ENCODE results near the gene MALL. TPM values are rescaled to one million over a fixed set of nuclear protein-coding genes. Genes with fewer than 3 reads are reported as not detected.

The MALL gene
- total and polyA plus RNA-seq, 10 of the 15 experiments (the other 5 are each of a cell fraction or from before 2014, with no cell fraction given), result 0.26 TPM; not detected in 9

- ChIA-PET SMC1A (ENCODE audit: uncharacterized antibody, unreplicated experiment) (no interaction called here), POLR2A (no interaction called here), CTCF (no interaction called here), RAD21 (ENCODE audit: unreplicated experiment) (no interaction called here)
- no peaks in the 10 kb centered on the region for H3K9me3 ChIP-seq (replicated peaks; ENCODE audit: control insufficient read depth, insufficient read depth, low read length)
- no peaks in the 10 kb centered on the region for H3K36me3 ChIP-seq (ENCODE audit: control insufficient read depth in 2 of 2, insufficient read depth in 2 of 2, low read length in 1 of 2)
- H3K27ac ChIP-seq (ENCODE audit: control insufficient read depth, insufficient read depth), result no peak overlapping the region
- no peak for FAIRE-seq
- no peak overlapping the region for H2AFZ ChIP-seq (ENCODE audit: control insufficient read depth, low read depth, low read length)
- TF ChIP-seq CHD4 (IDR thresholded peaks at IDR 0.05) (no peak), NFIC (IDR thresholded peaks at IDR 0.05; ENCODE audit: low read depth, low read length) (no peak)
- TF ChIP-seq, protein P1, sequence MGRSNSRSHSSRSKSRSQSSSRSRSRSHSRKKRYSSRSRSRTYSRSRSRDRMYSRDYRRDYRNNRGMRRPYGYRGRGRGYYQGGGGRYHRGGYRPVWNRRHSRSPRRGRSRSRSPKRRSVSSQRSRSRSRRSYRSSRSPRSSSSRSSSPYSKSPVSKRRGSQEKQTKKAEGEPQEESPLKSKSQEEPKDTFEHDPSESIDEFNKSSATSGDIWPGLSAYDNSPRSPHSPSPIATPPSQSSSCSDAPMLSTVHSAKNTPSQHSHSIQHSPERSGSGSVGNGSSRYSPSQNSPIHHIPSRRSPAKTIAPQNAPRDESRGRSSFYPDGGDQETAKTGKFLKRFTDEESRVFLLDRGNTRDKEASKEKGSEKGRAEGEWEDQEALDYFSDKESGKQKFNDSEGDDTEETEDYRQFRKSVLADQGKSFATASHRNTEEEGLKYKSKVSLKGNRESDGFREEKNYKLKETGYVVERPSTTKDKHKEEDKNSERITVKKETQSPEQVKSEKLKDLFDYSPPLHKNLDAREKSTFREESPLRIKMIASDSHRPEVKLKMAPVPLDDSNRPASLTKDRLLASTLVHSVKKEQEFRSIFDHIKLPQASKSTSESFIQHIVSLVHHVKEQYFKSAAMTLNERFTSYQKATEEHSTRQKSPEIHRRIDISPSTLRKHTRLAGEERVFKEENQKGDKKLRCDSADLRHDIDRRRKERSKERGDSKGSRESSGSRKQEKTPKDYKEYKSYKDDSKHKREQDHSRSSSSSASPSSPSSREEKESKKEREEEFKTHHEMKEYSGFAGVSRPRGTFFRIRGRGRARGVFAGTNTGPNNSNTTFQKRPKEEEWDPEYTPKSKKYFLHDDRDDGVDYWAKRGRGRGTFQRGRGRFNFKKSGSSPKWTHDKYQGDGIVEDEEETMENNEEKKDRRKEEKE (IDR thresholded peaks at IDR 0.05), result no peak
- no peaks in the 10 kb centered on the region; a peak in 1 of 4 replicates for H3K27me3 ChIP-seq (replicated peaks in 1 of 2; ENCODE audit: control insufficient read depth in 2 of 2, insufficient read depth in 2 of 2, low read length in 1 of 2)
- no peak for ATAC-seq
- BruUV-seq (replicated peaks), result no TSS peak
- WGBS (ENCODE audit: insufficient coverage, insufficient replicate concordance, low lambda C conversion rate, missing lambda C conversion rate), result 13% methylated on average over 2 of the region's 2 CpGs
- no peak for DNase-seq (ENCODE audit: low read depth, low spot score)
- no peaks in the 10 kb centered on the region for H4K20me1 ChIP-seq (ENCODE audit: control insufficient read depth, insufficient read depth)
- in situ Hi-C loops (cut with MboI) (no loop called here), intact Hi-C loops (cut with micrococcal nuclease; ENCODE audit: unreplicated experiment) (no loop called here)
- H3K4me1 ChIP-seq (ENCODE audit: control insufficient read depth, insufficient read depth, low read length), result no peaks in the 10 kb centered on the region
- no peaks in the 10 kb centered on the region for H3K79me2 ChIP-seq (ENCODE audit: control insufficient read depth, insufficient read depth, low read length)
- H3K4me3 ChIP-seq, result no peak overlapping the region
- H3K4me2 ChIP-seq (ENCODE audit: control insufficient read depth, insufficient read depth), result no peak overlapping the region
- H3K9ac ChIP-seq (ENCODE audit: control insufficient read depth, insufficient read depth, low read length), result no peak overlapping the region
Measured at GRCh38 chr2:110131166-110131565, 15.5 kb upstream of the MALL start.

- no peaks in the 10 kb centered on the region for H3K9me3 ChIP-seq (replicated peaks; ENCODE audit: control insufficient read depth, insufficient read depth, low read length)
- H3K4me2 ChIP-seq (ENCODE audit: control insufficient read depth, insufficient read depth), result no peak overlapping the region
- RAD21 ChIA-PET (ENCODE audit: unreplicated experiment), result no interaction called here
- no peaks in the 10 kb centered on the region for H3K36me3 ChIP-seq (ENCODE audit: control insufficient read depth in 2 of 2, insufficient read depth in 2 of 2, low read length in 1 of 2)
- in situ Hi-C loops (cut with MboI), result no loop called here
- TF ChIP-seq CHD1 (IDR thresholded peaks at IDR 0.05; ENCODE audit: low read depth, low read length), result no peak
- TF ChIP-seq, protein P2, sequence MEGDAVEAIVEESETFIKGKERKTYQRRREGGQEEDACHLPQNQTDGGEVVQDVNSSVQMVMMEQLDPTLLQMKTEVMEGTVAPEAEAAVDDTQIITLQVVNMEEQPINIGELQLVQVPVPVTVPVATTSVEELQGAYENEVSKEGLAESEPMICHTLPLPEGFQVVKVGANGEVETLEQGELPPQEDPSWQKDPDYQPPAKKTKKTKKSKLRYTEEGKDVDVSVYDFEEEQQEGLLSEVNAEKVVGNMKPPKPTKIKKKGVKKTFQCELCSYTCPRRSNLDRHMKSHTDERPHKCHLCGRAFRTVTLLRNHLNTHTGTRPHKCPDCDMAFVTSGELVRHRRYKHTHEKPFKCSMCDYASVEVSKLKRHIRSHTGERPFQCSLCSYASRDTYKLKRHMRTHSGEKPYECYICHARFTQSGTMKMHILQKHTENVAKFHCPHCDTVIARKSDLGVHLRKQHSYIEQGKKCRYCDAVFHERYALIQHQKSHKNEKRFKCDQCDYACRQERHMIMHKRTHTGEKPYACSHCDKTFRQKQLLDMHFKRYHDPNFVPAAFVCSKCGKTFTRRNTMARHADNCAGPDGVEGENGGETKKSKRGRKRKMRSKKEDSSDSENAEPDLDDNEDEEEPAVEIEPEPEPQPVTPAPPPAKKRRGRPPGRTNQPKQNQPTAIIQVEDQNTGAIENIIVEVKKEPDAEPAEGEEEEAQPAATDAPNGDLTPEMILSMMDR (IDR thresholded peaks at IDR 0.05 in 2 of 3, conservative IDR thresholded peaks at IDR 0.05 in 1 of 3; ENCODE audit: control insufficient read depth in 2 of 3, extremely low read depth in 1 of 3, insufficient read depth in 1 of 3, low read depth in 3 of 3, low read length in 3 of 3), result no peak
- TF ChIP-seq LARP7 (IDR thresholded peaks at IDR 0.05), result no peak
- no peak for DNase-seq (ENCODE audit: low read depth, low spot score)
- H3K27ac ChIP-seq (ENCODE audit: control insufficient read depth, insufficient read depth), result no peak overlapping the region
- SMC1A ChIA-PET (ENCODE audit: uncharacterized antibody, unreplicated experiment), result no interaction called here
- no peaks in the 10 kb centered on the region for H3K4me1 ChIP-seq (ENCODE audit: control insufficient read depth, insufficient read depth, low read length)
- WGBS (ENCODE audit: insufficient coverage, insufficient replicate concordance, low lambda C conversion rate, missing lambda C conversion rate), result 8% methylated on average over 2 of the region's 2 CpGs
- BruUV-seq (replicated peaks), result no TSS peak
- no peak overlapping the region for H3K9ac ChIP-seq (ENCODE audit: control insufficient read depth, insufficient read depth, low read length)
- no peak for ATAC-seq
- H3K4me3 ChIP-seq, result no peak overlapping the region
- POLR2A ChIA-PET, result no interaction called here
- no peaks in the 10 kb centered on the region for H4K20me1 ChIP-seq (ENCODE audit: control insufficient read depth, insufficient read depth)
- H2AFZ ChIP-seq (ENCODE audit: control insufficient read depth, low read depth, low read length), result no peak overlapping the region
- CTCF ChIA-PET, result no interaction called here
- H3K27me3 ChIP-seq (replicated peaks in 1 of 2; ENCODE audit: control insufficient read depth in 2 of 2, insufficient read depth in 2 of 2, low read length in 1 of 2), result no peaks in the 10 kb centered on the region; a peak in 1 of 4 replicates
- intact Hi-C loops (cut with micrococcal nuclease; ENCODE audit: unreplicated experiment), result no loop called here
- H3K79me2 ChIP-seq (ENCODE audit: control insufficient read depth, insufficient read depth, low read length), result no peaks in the 10 kb centered on the region
- no peak for FAIRE-seq
Measured at GRCh38 chr2:110130757-110131156, 15.1 kb upstream of the MALL start.
